ENCODE measurements around the gene ZNF503.

Gene ZNF503

GRCh38 chr10:75358835-75359421 lies 42.6 kb downstream of the ZNF503 start:
- FAIRE-seq: no peak
- no peak for DNase-seq (ENCODE audit: insufficient read length, low spot score)
- no peak for TF ChIP-seq CTCF (IDR thresholded peaks at IDR 0.05; ENCODE audit: insufficient read depth, missing control alignments)

DNA sequence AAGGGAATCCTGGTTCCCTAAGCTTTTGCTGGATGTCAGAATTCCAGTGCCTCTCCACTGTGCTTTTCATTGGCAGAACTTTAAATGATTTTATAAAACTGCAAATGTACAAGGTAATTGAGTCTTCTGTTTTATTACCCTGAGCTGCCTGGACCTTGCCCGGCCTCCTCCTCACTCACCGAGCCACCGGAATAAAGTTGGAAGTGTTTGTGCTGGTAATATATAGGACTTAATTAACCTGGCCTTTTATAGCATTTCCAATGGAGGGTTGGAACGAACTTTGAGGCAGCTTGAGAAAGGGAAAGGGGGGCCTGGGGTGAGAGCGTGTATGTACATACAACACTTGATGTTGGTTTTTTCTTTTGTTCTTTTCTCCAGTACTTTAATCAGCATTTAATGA lies 43.4 kb downstream of the ZNF503 start:
- DNase-seq (ENCODE audit: insufficient read length, low spot score) (no peak), FAIRE-seq (no peak)
- TF ChIP-seq CTCF (IDR thresholded peaks at IDR 0.05; ENCODE audit: insufficient read depth, missing control alignments): no peak

GRCh38 chr10:75357500-75357899 lies 44.1 kb downstream of the ZNF503 start:
- DNase-seq (ENCODE audit: insufficient read length, low spot score) (no peak), FAIRE-seq (no peak)
- TF ChIP-seq CTCF (IDR thresholded peaks at IDR 0.05; ENCODE audit: insufficient read depth, missing control alignments): no peak

DNA sequence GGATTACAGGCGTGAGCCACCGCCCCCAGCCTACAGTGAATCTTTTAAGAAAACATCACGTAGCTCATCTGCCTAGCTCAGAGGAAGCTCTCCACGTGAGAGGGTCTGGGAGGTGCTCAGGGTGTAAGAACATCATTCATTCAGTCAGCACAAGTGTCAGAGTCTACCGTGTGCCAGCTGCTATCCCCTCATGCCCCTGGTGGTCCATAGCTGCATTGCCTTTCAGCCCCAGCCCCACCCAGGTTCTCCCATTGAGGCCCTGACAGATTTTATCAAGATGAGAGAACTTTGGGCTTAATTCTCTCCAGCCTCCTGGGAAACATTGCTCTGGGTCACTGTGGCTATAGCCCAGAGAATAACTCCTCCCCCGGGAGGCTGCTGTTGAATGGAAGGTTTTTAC lies 45.1 kb downstream of the ZNF503 start:
- DNase-seq (ENCODE audit: insufficient read length, low spot score) (no peak), FAIRE-seq (no peak)
- TF ChIP-seq CTCF (IDR thresholded peaks at IDR 0.05; ENCODE audit: insufficient read depth, missing control alignments): no peak

DNA sequence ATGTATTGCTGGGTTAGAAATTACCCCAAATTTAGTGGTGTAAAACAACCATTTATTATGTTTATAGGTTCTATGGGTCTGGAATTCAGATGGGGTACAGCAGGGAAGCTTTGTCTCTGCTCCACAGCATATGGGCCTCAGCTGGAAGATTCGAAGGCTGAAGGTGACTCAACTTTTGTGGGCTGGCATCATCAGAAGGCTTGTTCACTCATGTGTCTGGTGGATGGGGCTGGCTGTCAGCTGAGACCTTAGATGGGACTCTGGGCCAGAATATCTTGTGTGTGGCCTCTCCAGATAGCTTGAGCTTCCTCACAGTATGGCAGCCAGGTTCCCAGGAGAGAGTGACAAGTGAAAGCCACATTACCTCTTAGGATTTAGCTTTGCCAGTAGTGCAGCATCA lies 45.9 kb downstream of the ZNF503 start:
- FAIRE-seq (no peak), DNase-seq (ENCODE audit: insufficient read length, low spot score) (no peak)
- no peak for TF ChIP-seq CTCF (IDR thresholded peaks at IDR 0.05; ENCODE audit: insufficient read depth, missing control alignments)

DNA sequence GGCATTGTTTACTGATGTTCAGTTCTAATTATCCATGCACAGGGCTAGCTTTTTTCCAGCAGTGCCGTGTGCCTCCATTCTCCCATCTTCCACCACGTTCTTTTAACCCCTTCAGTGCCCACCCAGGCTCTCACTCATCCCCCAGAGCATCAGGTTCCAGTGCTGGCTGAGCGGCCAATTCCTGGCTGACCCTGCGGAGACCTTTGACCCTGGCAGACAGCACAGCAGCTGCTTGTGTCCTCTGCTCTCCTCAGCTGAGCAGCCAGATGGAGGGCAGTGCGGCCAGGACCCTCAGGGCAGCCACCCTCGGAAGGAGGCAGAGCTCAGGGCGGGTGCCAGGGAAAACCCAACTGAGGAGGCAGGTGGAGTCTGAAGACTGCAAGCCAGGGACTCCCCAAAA lies 48.4 kb downstream of the ZNF503 start:
- FAIRE-seq: no peak
- no peak for DNase-seq (ENCODE audit: insufficient read length, low spot score)
- no peak for TF ChIP-seq CTCF (IDR thresholded peaks at IDR 0.05; ENCODE audit: insufficient read depth, missing control alignments)

DNA sequence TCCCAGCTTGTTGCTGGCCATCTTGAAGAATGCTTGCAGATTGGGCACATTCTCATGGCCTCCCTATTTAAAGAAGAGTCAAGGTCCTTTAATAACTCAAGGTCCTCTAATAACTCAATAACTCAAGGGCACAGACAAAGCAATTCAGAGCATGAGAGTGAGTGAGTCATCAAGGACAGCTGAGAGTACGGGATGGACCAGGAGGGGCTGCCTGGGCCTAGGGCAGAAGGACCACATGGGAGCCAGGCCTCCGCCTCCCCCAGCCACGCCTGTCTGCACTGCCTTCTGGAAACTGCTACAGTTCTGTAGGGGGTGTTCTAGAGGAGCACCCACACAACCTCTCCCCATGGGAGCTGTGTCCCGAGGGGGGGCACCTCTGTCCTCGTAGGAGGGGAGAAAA lies 48.9 kb downstream of the ZNF503 start:
- no peak for TF ChIP-seq CTCF (IDR thresholded peaks at IDR 0.05; ENCODE audit: insufficient read depth, missing control alignments)
- FAIRE-seq (no peak), DNase-seq (ENCODE audit: insufficient read length, low spot score) (no peak)

All from D721Med (cell line).